GM23338 (cell line): Measurements from ENCODE around the gene IL1B. TPM values are rescaled to one million over a fixed set of nuclear protein-coding genes. Genes with fewer than 3 reads are reported as not detected.

Experiments
- REST ChIP-seq: IDR thresholded peaks from one replicate; pipeline ENCODE4 v1.6.1; 2018; ENCODE audit warnings: antibody characterized with exemption; ENCODE audit not compliant: unreplicated experiment
- ZNF114 ChIP-seq: fragments of 250-450 bp; sonication (Bioruptor Pico); IDR thresholded peaks from 2 replicates; pipeline ENCODE4 v1.5.0; 2020; ENCODE audit warnings: mild to moderate bottlenecking, moderate library complexity
- polyA plus RNA-seq: library from polyadenylated mRNA; unstranded; fragments of >200 nt; fragmentation: Nextera tagmentation; extraction: Ambion mirVana; gene quantifications from 2 replicates; pipeline ENCODE4 v1.2.1, GENCODE V29; 2016
- total RNA-seq: library from RNA; depleted of rRNA; stranded (reverse); fragments of >200 nt; shearing (Covaris generic); gene quantifications from 2 replicates; pipeline ENCODE4 v1.2.3, GENCODE V29; 2014
- TF ChIP-seq, protein P1 (sequence below): fragments of 250-450 bp; sonication (Bioruptor Pico); IDR thresholded peaks from 2 replicates; pipeline ENCODE4 v1.5.0; 2020; ENCODE audit warnings: mild to moderate bottlenecking, moderate library complexity

IL1B gene
- total and polyA plus RNA-seq, 2 experiments from 2014 or later = not detected

- TF ChIP-seq, protein P1, sequence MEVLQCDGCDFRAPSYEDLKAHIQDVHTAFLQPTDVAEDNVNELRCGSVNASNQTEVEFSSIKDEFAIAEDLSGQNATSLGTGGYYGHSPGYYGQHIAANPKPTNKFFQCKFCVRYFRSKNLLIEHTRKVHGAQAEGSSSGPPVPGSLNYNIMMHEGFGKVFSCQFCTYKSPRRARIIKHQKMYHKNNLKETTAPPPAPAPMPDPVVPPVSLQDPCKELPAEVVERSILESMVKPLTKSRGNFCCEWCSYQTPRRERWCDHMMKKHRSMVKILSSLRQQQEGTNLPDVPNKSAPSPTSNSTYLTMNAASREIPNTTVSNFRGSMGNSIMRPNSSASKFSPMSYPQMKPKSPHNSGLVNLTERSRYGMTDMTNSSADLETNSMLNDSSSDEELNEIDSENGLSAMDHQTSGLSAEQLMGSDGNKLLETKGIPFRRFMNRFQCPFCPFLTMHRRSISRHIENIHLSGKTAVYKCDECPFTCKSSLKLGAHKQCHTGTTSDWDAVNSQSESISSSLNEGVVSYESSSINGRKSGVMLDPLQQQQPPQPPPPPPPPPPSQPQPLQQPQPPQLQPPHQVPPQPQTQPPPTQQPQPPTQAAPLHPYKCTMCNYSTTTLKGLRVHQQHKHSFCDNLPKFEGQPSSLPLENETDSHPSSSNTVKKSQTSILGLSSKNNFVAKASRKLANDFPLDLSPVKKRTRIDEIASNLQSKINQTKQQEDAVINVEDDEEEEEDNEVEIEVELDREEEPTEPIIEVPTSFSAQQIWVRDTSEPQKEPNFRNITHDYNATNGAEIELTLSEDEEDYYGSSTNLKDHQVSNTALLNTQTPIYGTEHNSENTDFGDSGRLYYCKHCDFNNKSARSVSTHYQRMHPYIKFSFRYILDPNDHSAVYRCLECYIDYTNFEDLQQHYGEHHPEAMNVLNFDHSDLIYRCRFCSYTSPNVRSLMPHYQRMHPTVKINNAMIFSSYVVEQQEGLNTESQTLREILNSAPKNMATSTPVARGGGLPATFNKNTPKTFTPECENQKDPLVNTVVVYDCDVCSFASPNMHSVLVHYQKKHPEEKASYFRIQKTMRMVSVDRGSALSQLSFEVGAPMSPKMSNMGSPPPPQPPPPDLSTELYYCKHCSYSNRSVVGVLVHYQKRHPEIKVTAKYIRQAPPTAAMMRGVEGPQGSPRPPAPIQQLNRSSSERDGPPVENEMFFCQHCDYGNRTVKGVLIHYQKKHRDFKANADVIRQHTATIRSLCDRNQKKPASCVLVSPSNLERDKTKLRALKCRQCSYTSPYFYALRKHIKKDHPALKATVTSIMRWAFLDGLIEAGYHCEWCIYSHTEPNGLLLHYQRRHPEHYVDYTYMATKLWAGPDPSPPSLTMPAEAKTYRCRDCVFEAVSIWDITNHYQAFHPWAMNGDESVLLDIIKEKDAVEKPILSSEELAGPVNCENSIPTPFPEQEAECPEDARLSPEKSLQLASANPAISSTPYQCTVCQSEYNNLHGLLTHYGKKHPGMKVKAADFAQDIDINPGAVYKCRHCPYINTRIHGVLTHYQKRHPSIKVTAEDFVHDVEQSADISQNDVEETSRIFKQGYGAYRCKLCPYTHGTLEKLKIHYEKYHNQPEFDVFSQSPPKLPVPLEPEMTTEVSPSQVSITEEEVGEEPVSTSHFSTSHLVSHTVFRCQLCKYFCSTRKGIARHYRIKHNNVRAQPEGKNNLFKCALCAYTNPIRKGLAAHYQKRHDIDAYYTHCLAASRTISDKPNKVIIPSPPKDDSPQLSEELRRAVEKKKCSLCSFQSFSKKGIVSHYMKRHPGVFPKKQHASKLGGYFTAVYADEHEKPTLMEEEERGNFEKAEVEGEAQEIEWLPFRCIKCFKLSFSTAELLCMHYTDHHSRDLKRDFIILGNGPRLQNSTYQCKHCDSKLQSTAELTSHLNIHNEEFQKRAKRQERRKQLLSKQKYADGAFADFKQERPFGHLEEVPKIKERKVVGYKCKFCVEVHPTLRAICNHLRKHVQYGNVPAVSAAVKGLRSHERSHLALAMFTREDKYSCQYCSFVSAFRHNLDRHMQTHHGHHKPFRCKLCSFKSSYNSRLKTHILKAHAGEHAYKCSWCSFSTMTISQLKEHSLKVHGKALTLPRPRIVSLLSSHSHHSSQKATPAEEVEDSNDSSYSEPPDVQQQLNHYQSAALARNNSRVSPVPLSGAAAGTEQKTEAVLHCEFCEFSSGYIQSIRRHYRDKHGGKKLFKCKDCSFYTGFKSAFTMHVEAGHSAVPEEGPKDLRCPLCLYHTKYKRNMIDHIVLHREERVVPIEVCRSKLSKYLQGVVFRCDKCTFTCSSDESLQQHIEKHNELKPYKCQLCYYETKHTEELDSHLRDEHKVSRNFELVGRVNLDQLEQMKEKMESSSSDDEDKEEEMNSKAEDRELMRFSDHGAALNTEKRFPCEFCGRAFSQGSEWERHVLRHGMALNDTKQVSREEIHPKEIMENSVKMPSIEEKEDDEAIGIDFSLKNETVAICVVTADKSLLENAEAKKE (CRISPR knock-in tag) = no peak
- TF ChIP-seq ZNF114 (CRISPR knock-in tag) = no peak
- TF ChIP-seq REST = no peak
These were observed 35.5 kb downstream of the IL1B start (continued) for GRCh38 chr2:112800881-112801583.
